Caco-2 (cell line): ENCODE data around the gene SNRNP35. TPM values are rescaled to one million over a fixed set of nuclear protein-coding genes. Genes with fewer than 3 reads are reported as not detected.

Source experiments
- BruUV-seq: library from RNA; stranded (reverse); fragments of 400-500 nt; replicated peaks from 2 replicates; lab custom pipeline; 2021; lab: Mats Ljungman, UMichigan
- CTCF ChIA-PET: fragments of 300-600 bp; sonication (Branson Sonifier 250); formaldehyde crosslinking; loops from one replicate; lab custom pipeline; 2022; ENCODE audit warnings: antibody characterized with exemption; lab: Charles Lee
- POLR2A ChIA-PET: fragments of 300-600 bp; sonication (Branson Sonifier 250); formaldehyde crosslinking; loops from one replicate; lab custom pipeline; 2022; ENCODE audit warnings: antibody characterized with exemption; lab: Charles Lee
- DNase-seq, 2 experiments: peaks; one replicate each; pipeline versions ENCODE4 v3.0.0 to v3.0.0-alpha.2; 2020 to 2022
- H3K27me3 ChIP-seq: replicated peaks from 2 replicates; pipeline ENCODE4 v1.6.0; 2011; ENCODE audit warnings: low read length; ENCODE audit not compliant: control insufficient read depth, insufficient read depth
- H3K36me3 ChIP-seq: 2 replicates; pipeline ENCODE4 v1.5.1; 2011; ENCODE audit warnings: low read length; ENCODE audit not compliant: control insufficient read depth, insufficient read depth
- H3K4me1 ChIP-seq: fragments of 250-450 bp; sonication (Bioruptor Pico); 2 replicates; pipeline ENCODE4 v1.5.1; 2020; ENCODE audit warnings: mild to moderate bottlenecking
- H3K4me3 ChIP-seq: 2 replicates; pipeline ENCODE4 v1.5.1; 2011; ENCODE audit warnings: low read depth, mild to moderate bottlenecking, control low read depth, low read length
- H3K9me3 ChIP-seq: fragments of 250-450 bp; sonication (Bioruptor Pico); 2 replicates; pipeline ENCODE4 v1.5.1; 2020; ENCODE audit warnings: mild to moderate bottlenecking, moderate library complexity
- H3K27ac Mint-ChIP-seq: one replicate; pipeline ENCODE4 v1.8.0; 2022; ENCODE audit warnings: mixed read lengths; ENCODE audit not compliant: unreplicated experiment
- H3K27me3 Mint-ChIP-seq: one replicate; pipeline ENCODE4 v1.8.0; 2022; ENCODE audit warnings: mixed read lengths; ENCODE audit not compliant: insufficient read depth, unreplicated experiment
- H3K36me3 Mint-ChIP-seq: one replicate; pipeline ENCODE4 v1.8.0; 2022; ENCODE audit warnings: mild to moderate bottlenecking, mixed read lengths; ENCODE audit not compliant: insufficient read depth, unreplicated experiment
- H3K4me1 Mint-ChIP-seq: one replicate; pipeline ENCODE4 v1.8.0; 2022; ENCODE audit warnings: low read depth, mixed read lengths; ENCODE audit not compliant: unreplicated experiment
- H3K4me3 Mint-ChIP-seq: one replicate; pipeline ENCODE4 v1.8.0; 2022; ENCODE audit warnings: mild to moderate bottlenecking, moderate library complexity, mixed read lengths; ENCODE audit not compliant: unreplicated experiment
- H3K9me3 Mint-ChIP-seq: one replicate; pipeline ENCODE4 v1.8.0; 2022; ENCODE audit warnings: mixed read lengths; ENCODE audit not compliant: unreplicated experiment
- CTCF ChIP-seq, 2 experiments: fragments of 200-600 bp in 1 of 2; IDR thresholded peaks; 1 replicate in 1 of 2; 2 replicates in 1 of 2; pipeline versions ENCODE4 v1.5.1 to v1.8.0; 2011 to 2022; ENCODE audit warnings: antibody characterized with exemption in 1 of 2, control low read depth in 1 of 2, inconsistent platforms in 1 of 2, low read depth in 1 of 2, low read length in 1 of 2, mild to moderate bottlenecking in 1 of 2, moderate library complexity in 1 of 2; ENCODE audit not compliant: insufficient read depth in 1 of 2, severe bottlenecking in 1 of 2, unreplicated experiment in 1 of 2
- intact Hi-C: fragments of 100-400 bp; cut with micrococcal nuclease; formaldehyde crosslinking; loops from one replicate; pipeline ENCODE4 v1.10.0; 2022; ENCODE audit not compliant: unreplicated experiment
- total RNA-seq: library from RNA; stranded (reverse); gene quantifications from 2 replicates; pipeline ENCODE4 v1.2.3, GENCODE V29; 2022

SNRNP35 gene
- total RNA-seq, 1 experiment from 2014 or later = 22.0 TPM

DNA sequence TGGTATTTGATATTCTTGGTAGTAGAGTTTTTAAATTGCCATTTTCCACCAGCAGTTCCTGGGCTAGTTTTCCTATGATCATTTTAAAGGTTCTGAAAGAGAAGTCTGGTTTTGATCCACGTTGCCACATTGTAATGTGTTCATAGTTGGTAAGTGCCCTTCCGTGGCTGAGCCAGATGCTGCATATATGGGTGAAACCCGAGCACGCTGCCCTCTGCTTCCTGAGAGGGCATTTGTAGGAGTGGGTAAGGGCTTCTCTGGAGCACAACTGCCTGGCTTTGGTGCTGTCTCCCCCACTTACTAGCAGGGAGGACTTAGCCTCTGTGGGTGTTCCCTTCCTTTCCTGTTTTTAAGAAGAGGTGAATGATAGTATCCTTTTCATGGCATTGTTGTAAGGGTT, 7.1 kb downstream of the SNRNP35 start:
- intact Hi-C loops = no loop called here

GRCh38 chr12:123468786-123469185, 10.8 kb downstream of the SNRNP35 start:
- DNase-seq = no peak
- intact Hi-C loops = no loop called here
- H3K4me1 ChIP-seq = peaks cover 18% of the 10 kb centered on the region
- no peak for TF ChIP-seq CTCF (IDR thresholded peaks at IDR 0.05; ENCODE audit: insufficient read depth in 1 of 2, low read depth in 1 of 2, low read length in 1 of 2, severe bottlenecking in 1 of 2, unreplicated experiment in 1 of 2)
- no peak overlapping the region for H3K4me3 ChIP-seq
- H3K4me3 Mint-ChIP-seq = no peak overlapping the region
- H3K27ac Mint-ChIP-seq = no peak overlapping the region
- POLR2A ChIA-PET = no interaction called here
- no peaks in the 10 kb centered on the region for H3K27me3 Mint-ChIP-seq
- peaks cover 16% of the 10 kb centered on the region for H3K4me1 Mint-ChIP-seq
- BruUV-seq = no TSS peak
- no peaks in the 10 kb centered on the region for H3K9me3 Mint-ChIP-seq
- peaks cover 2% of the 10 kb centered on the region; the same call in 1 of the 2 replicates for H3K36me3 ChIP-seq
- no peaks in the 10 kb centered on the region for H3K9me3 ChIP-seq
- H3K27me3 ChIP-seq = no peaks in the 10 kb centered on the region
- peaks cover 40% of the 10 kb centered on the region for H3K36me3 Mint-ChIP-seq
- CTCF ChIA-PET = no interaction called here

More for the DNA sequence above, 7.1 kb downstream of the SNRNP35 start:
- ChIA-PET CTCF (no interaction called here), POLR2A (no interaction called here)
- no peaks in the 10 kb centered on the region for H3K27me3 ChIP-seq
- no peak overlapping the region for H3K4me3 ChIP-seq
- no peaks in the 10 kb centered on the region for H3K4me1 ChIP-seq
- no peaks in the 10 kb centered on the region for H3K27me3 Mint-ChIP-seq
- no peaks in the 10 kb centered on the region for H3K9me3 Mint-ChIP-seq
- peaks cover 6% of the 10 kb centered on the region for H3K4me1 Mint-ChIP-seq
- H3K36me3 Mint-ChIP-seq = peaks cover 39% of the 10 kb centered on the region
- DNase-seq = no peak
- H3K36me3 ChIP-seq = no peaks in the 10 kb centered on the region; the same call in 1 of the 2 replicates
- no peak overlapping the region for H3K27ac Mint-ChIP-seq
- BruUV-seq = no TSS peak
- TF ChIP-seq CTCF (IDR thresholded peaks at IDR 0.05; ENCODE audit: insufficient read depth in 1 of 2, low read depth in 1 of 2, low read length in 1 of 2, severe bottlenecking in 1 of 2, unreplicated experiment in 1 of 2) = no peak
- H3K9me3 ChIP-seq = no peaks in the 10 kb centered on the region
- no peak overlapping the region for H3K4me3 Mint-ChIP-seq

DNA sequence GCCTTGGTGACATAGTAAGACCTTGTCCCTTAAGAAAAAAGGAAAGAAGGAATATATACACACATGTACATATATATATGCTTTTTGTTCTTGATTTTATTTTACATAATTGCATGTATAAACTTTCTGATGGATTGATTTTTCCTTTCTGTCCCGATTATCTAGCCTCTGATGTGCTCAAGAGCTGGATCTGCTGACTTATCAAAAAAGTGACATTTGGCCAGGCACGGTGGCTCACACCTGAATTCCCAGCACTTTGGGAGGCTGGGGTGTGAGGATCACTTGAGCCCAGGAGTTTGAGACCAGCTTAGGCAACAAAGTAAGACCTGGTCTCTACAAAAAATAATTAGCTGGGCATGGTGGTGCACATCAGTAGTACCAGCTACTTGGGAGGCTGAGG, 12.0 kb downstream of the SNRNP35 start:
- Histone ChIP-seq H3K9me3 (no peaks in the 10 kb centered on the region), H3K4me1 (peaks cover 18% of the 10 kb centered on the region), H3K36me3 (peaks cover 2% of the 10 kb centered on the region; the same call in 1 of the 2 replicates), H3K4me3 (no peak overlapping the region), H3K27me3 (no peaks in the 10 kb centered on the region)
- intact Hi-C loops = loop anchor here (5.0 kb wide), 1 partner anchor 62 kb away; the partner anchor contains the start of gene RILPL1
- no peaks in the 10 kb centered on the region for H3K27me3 Mint-ChIP-seq
- no peaks in the 10 kb centered on the region for H3K9me3 Mint-ChIP-seq
- H3K4me1 Mint-ChIP-seq = peaks cover 18% of the 10 kb centered on the region
- ChIA-PET POLR2A (interaction anchor here (0.6 kb wide), 1 partner anchor 15 kb away, joined by 3 read pairs; no protein-coding TSS in a partner anchor), CTCF (no interaction called here)
- no TSS peak for BruUV-seq
- H3K36me3 Mint-ChIP-seq = peaks cover 35% of the 10 kb centered on the region
- no peak for DNase-seq
- no peak overlapping the region for H3K4me3 Mint-ChIP-seq
- TF ChIP-seq CTCF (IDR thresholded peaks at IDR 0.05; ENCODE audit: insufficient read depth in 1 of 2, low read depth in 1 of 2, low read length in 1 of 2, severe bottlenecking in 1 of 2, unreplicated experiment in 1 of 2) = no peak
- H3K27ac Mint-ChIP-seq = no peak overlapping the region
